Measurements from ENCODE around the gene RIMBP2. TPM values are rescaled to one million over a fixed set of nuclear protein-coding genes. Genes with fewer than 3 reads are reported as not detected.

Gene RIMBP2
- total RNA-seq, 4 donors from 2014 or later = 0.83 to 1.8 (median 1.4) TPM

DNA sequence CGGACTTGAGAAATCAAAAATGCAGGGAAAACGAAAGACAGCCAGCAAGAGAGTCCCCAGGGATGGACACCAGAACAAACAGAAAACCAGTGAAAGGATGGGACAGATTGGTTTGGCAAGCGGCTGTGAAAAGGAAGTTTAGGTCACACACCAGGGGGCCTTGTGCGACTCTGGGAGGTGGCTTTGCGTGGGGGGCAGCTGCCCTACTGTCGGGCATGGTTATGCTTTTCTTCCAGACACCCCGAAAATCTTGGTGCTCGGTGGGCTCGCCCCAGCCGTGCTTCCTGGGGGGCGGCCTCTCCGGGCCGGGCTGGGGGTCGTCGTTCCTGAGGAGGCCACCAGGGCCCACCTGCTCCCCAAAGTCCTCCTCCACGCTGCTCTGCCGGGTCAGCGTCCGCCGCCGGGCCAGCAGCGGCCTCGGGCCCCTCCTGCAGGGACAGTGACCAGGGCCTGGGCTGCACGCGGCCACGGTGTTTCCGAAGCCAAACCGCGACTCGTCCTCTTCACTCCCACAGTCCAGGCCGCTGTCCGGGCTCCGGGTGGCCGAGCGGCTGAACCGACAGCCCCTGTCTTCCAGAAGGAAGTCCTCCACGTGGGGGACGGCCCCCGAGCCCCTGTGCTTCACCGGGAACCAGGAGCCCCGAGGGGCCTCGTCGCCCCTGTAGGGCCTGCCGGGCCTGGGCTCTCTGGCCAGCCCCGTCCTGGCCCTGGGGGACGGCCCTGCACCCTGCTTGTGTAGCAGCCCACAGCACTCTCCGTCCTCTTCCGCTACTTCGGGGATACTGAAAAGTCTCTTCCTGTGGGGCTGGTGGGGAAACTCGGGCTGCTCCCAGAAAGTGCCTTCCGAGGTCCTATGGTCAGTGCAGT lies 291.9 kb downstream of the RIMBP2 start:
- Histone ChIP-seq H3K27ac (replicated peaks in 1 of 4) (no peak overlapping the region), H3K9me3 (no peaks in the 10 kb centered on the region), H3K4me1 (no peaks in the 10 kb centered on the region), H3K27me3 (no peaks in the 10 kb centered on the region), H3K36me3 (no peaks in the 10 kb centered on the region), H3K4me3 (no peak overlapping the region)
- 79% methylated on average over 14 of the region's 51 CpGs for WGBS
- TF ChIP-seq POLR2A (IDR thresholded peaks at IDR 0.05; ENCODE audit: low read depth) = no peak
- TF ChIP-seq EP300 (IDR thresholded peaks at IDR 0.05) = no peak
- no peak for TF ChIP-seq POLR2AphosphoS5 (IDR thresholded peaks at IDR 0.05)
- TF ChIP-seq, protein P1, sequence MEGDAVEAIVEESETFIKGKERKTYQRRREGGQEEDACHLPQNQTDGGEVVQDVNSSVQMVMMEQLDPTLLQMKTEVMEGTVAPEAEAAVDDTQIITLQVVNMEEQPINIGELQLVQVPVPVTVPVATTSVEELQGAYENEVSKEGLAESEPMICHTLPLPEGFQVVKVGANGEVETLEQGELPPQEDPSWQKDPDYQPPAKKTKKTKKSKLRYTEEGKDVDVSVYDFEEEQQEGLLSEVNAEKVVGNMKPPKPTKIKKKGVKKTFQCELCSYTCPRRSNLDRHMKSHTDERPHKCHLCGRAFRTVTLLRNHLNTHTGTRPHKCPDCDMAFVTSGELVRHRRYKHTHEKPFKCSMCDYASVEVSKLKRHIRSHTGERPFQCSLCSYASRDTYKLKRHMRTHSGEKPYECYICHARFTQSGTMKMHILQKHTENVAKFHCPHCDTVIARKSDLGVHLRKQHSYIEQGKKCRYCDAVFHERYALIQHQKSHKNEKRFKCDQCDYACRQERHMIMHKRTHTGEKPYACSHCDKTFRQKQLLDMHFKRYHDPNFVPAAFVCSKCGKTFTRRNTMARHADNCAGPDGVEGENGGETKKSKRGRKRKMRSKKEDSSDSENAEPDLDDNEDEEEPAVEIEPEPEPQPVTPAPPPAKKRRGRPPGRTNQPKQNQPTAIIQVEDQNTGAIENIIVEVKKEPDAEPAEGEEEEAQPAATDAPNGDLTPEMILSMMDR (IDR thresholded peaks at IDR 0.05) = no peak
- no peak for DNase-seq (ENCODE audit: extremely low spot score)
- intact Hi-C loops (cut with DNase I) = no loop called here

DNA sequence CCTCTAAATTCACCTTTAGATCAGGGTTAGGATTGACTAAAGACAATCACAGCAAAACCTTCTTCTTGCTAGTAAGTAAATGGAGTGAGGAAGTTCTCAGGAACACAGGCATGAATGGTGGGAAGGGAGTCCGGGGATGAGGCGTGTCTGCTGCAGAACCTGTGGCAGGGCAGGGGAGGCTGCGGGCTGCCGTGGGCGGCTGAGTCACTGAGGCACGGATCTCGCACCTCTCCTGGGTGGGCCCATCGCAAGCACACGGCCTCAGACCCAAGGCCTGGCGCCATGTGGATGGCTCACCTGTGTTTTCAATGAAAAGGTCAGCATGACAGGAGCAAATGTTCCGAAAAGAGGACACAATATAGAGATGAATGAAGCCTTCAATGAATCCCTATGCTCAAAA lies 293.0 kb downstream of the RIMBP2 start:
- intact Hi-C loops (cut with DNase I) = no loop called here
- no peaks in the 10 kb centered on the region for H3K27me3 ChIP-seq
- WGBS = 86% methylated on average over 11 of the region's 11 CpGs
- no peak overlapping the region for H3K27ac ChIP-seq (replicated peaks in 1 of 4)
- H3K4me1 ChIP-seq = no peaks in the 10 kb centered on the region
- H3K9me3 ChIP-seq = no peaks in the 10 kb centered on the region
- no peak overlapping the region for H3K4me3 ChIP-seq
- DNase-seq (ENCODE audit: extremely low spot score) = no peak
- no peaks in the 10 kb centered on the region for H3K36me3 ChIP-seq
- TF ChIP-seq, protein P1 (IDR thresholded peaks at IDR 0.05) = no peak
- TF ChIP-seq POLR2AphosphoS5 (IDR thresholded peaks at IDR 0.05) (no peak), EP300 (IDR thresholded peaks at IDR 0.05) (no peak), POLR2A (IDR thresholded peaks at IDR 0.05; ENCODE audit: low read depth) (no peak)

DNA sequence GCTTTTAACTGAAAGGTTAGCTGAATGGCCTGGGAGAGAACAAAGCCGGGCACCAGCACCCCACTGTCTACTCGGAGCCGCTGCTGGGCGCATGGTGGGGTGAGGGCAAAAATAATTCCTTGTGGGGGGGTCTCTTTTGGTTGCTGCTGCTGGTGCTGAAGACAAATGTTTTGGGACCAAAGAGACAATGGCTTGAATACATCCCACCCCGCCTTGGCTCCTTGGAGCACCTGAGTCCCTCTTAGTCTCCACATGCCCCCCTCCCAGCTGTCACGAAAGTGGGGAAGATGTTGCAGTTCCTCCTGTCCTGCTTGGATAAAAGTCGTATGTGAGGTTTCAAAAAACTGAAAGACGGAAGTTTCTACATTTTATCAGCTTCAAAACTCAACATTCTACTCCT lies 293.4 kb downstream of the RIMBP2 start:
- intact Hi-C loops (cut with DNase I) = no loop called here
- Histone ChIP-seq H3K27ac (replicated peaks in 1 of 4) (no peak overlapping the region), H3K4me3 (no peak overlapping the region), H3K36me3 (no peaks in the 10 kb centered on the region), H3K27me3 (no peaks in the 10 kb centered on the region), H3K4me1 (no peaks in the 10 kb centered on the region), H3K9me3 (no peaks in the 10 kb centered on the region)
- 96% methylated on average over 8 of the region's 8 CpGs for WGBS
- no peak for DNase-seq (ENCODE audit: extremely low spot score)
- TF ChIP-seq POLR2A (IDR thresholded peaks at IDR 0.05; ENCODE audit: low read depth) = no peak
- TF ChIP-seq EP300 (IDR thresholded peaks at IDR 0.05) = no peak
- TF ChIP-seq, protein P1 (IDR thresholded peaks at IDR 0.05) = no peak

DNA sequence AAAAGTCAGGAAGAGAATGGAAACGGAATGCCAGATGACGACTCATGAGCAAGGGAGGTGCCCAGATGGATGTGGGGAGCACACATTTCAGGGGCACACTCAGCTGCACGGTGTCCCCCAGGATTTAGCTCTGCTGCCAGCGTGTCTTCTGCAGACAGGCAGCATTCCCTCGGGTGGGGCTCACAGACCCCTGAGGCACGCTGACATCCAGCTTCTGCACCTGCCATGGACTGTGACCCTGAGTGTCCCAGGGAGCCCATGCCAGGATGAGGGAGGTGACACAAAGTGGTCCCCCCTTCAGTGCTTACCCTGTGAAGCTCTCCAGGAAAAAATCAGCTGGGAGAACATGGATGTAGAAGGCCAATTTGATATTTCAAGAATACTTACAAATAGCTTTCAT lies 294.2 kb downstream of the RIMBP2 start:
- 71% methylated on average over 6 of the region's 6 CpGs for WGBS
- Histone ChIP-seq H3K4me1 (no peaks in the 10 kb centered on the region), H3K36me3 (no peaks in the 10 kb centered on the region), H3K27me3 (no peaks in the 10 kb centered on the region), H3K9me3 (no peaks in the 10 kb centered on the region), H3K4me3 (no peak overlapping the region), H3K27ac (replicated peaks in 1 of 4) (no peak overlapping the region)
- no peak for DNase-seq (ENCODE audit: extremely low spot score)
- intact Hi-C loops (cut with DNase I) = no loop called here
- TF ChIP-seq, protein P1 (IDR thresholded peaks at IDR 0.05) = no peak
- TF ChIP-seq EP300 (IDR thresholded peaks at IDR 0.05) (no peak), POLR2A (IDR thresholded peaks at IDR 0.05; ENCODE audit: low read depth) (no peak), POLR2AphosphoS5 (IDR thresholded peaks at IDR 0.05) (no peak)
